ENCODE data around the gene FLNB. TPM values are rescaled to one million over a fixed set of nuclear protein-coding genes. Genes with fewer than 3 reads are reported as not detected.

The FLNB gene
- polyA plus RNA-seq, 3 donors = 168 to 173 (median 169) TPM

- DNase-seq (ENCODE audit: extremely low read depth in 1 of 11, low read depth in 9 of 11, low spot score in 4 of 11) = no peak
These were observed 153.5 kb downstream of the FLNB start for GRCh38 chr3:58161435-58162398.

- peak in 4 of 11 donors; percentile 72 to 82 (median 78) for DNase-seq (ENCODE audit: extremely low read depth in 1 of 11, low read depth in 9 of 11, low spot score in 4 of 11)
These were observed 155.0 kb downstream of the FLNB start for GRCh38 chr3:58163234-58163633.

- DNase-seq (ENCODE audit: extremely low read depth in 1 of 11, low read depth in 9 of 11, low spot score in 4 of 11) = no peak
These were observed 156.1 kb downstream of the FLNB start for GRCh38 chr3:58164199-58164879.

GRCh38 chr3:58164906-58165821, 156.9 kb downstream of the FLNB start:
- DNase-seq (ENCODE audit: extremely low read depth in 1 of 11, low read depth in 9 of 11, low spot score in 4 of 11) = peak in 1 of 11 donors; percentile 73

- DNase-seq (ENCODE audit: extremely low read depth in 1 of 11, low read depth in 9 of 11, low spot score in 4 of 11) = peak in 6 of 11 donors; percentile 67 to 75 (median 74)
These were observed 159.5 kb downstream of the FLNB start for GRCh38 chr3:58167431-58168351.

- DNase-seq (ENCODE audit: extremely low read depth in 1 of 11, low read depth in 9 of 11, low spot score in 4 of 11) = no peak
These were observed 160.3 kb downstream of the FLNB start for GRCh38 chr3:58168498-58168897.

GRCh38 chr3:58169371-58169770, 161.1 kb downstream of the FLNB start:
- DNase-seq (ENCODE audit: extremely low read depth in 1 of 11, low read depth in 9 of 11, low spot score in 4 of 11) = no peak

- DNase-seq (ENCODE audit: extremely low read depth in 1 of 11, low read depth in 9 of 11, low spot score in 4 of 11) = no peak
These were observed 162.2 kb downstream of the FLNB start for GRCh38 chr3:58170376-58170775.

- DNase-seq (ENCODE audit: extremely low read depth in 1 of 11, low read depth in 9 of 11, low spot score in 4 of 11) = no peak
These were observed 162.9 kb downstream of the FLNB start for GRCh38 chr3:58171126-58171525.

GRCh38 chr3:58173029-58173668, 164.9 kb downstream of the FLNB start:
- no peak for DNase-seq (ENCODE audit: extremely low read depth in 1 of 11, low read depth in 9 of 11, low spot score in 4 of 11)

- DNase-seq (ENCODE audit: extremely low read depth in 1 of 11, low read depth in 9 of 11, low spot score in 4 of 11) = no peak
These were observed 165.6 kb downstream of the FLNB start for GRCh38 chr3:58173669-58174398.

- no peak for DNase-seq (ENCODE audit: extremely low read depth in 1 of 11, low read depth in 9 of 11, low spot score in 4 of 11)
These were observed 166.9 kb downstream of the FLNB start for GRCh38 chr3:58175187-58175436.

- DNase-seq (ENCODE audit: extremely low read depth in 1 of 11, low read depth in 9 of 11, low spot score in 4 of 11) = no peak
These were observed 167.4 kb downstream of the FLNB start for GRCh38 chr3:58175437-58176184.

- no peak for DNase-seq (ENCODE audit: extremely low read depth in 1 of 11, low read depth in 9 of 11, low spot score in 4 of 11)
These were observed 167.9 kb downstream of the FLNB start for GRCh38 chr3:58176185-58176530.

GRCh38 chr3:58176827-58177489, 168.7 kb downstream of the FLNB start:
- no peak for DNase-seq (ENCODE audit: extremely low read depth in 1 of 11, low read depth in 9 of 11, low spot score in 4 of 11)

Measured in renal cortex interstitium (tissue), 11 donors.